ENCODE measurements around the gene MUTYH. TPM values are rescaled to one million over a fixed set of nuclear protein-coding genes. Genes with fewer than 3 reads are reported as not detected.

MUTYH gene
- total and polyA plus RNA-seq, 2 of the 8 experiments (the other 6 are each of a cell fraction or from before 2014, with no cell fraction given): 51.9 to 65.7 TPM

GRCh38 chr1:45364294-45364693, 24.1 kb upstream of the MUTYH start:
- H3K79me1 ChIP-seq (ENCODE audit: low read depth, low read length): no peaks in the 10 kb centered on the region
- H3K18ac ChIP-seq (ENCODE audit: extremely low read depth, low read length): no peak overlapping the region
- no peaks in the 10 kb centered on the region for H3K27me3 ChIP-seq (replicated peaks in 1 of 4; ENCODE audit: control insufficient read depth in 3 of 4, extremely low read depth in 1 of 4, insufficient read depth in 3 of 4, low read length in 3 of 4)
- no peaks in the 10 kb centered on the region for H3K9me3 ChIP-seq (ENCODE audit: insufficient read depth in 2 of 2, low read depth in 1 of 2, low read length in 1 of 2)
- no peak overlapping the region for H4K8ac ChIP-seq (ENCODE audit: extremely low read depth, insufficient read depth, low read length)
- no peak overlapping the region for H3K56ac ChIP-seq (replicated peaks; ENCODE audit: insufficient read length, low read depth, low read length)
- no peak overlapping the region for H3K14ac ChIP-seq (ENCODE audit: insufficient read length)
- no peak overlapping the region for H4K91ac ChIP-seq (replicated peaks; ENCODE audit: insufficient read length, low read length)
- no peaks in the 10 kb centered on the region for H3K23me2 ChIP-seq (ENCODE audit: low read depth, low read length)
- H2BK120ac ChIP-seq (replicated peaks; ENCODE audit: low read depth, low read length): no peak overlapping the region
- H3K27ac ChIP-seq (ENCODE audit: low read depth, low read length): no peak overlapping the region
- peaks cover 2 to 11% (median 8%) of the 10 kb centered on the region in 4 experiments for H3K4me1 ChIP-seq (replicated peaks in 1 of 4; ENCODE audit: control insufficient read depth in 3 of 4, insufficient read depth in 4 of 4, low read length in 3 of 4)
- no peaks in the 10 kb centered on the region for H3K79me2 ChIP-seq (ENCODE audit: control insufficient read depth in 1 of 2, insufficient read depth in 2 of 2, low read length in 2 of 2)
- no peak overlapping the region for H2BK5ac ChIP-seq (ENCODE audit: low read depth, low read length)
- no peak overlapping the region for H2AK5ac ChIP-seq (ENCODE audit: low read depth, low read length)
- no peak overlapping the region for H2BK12ac ChIP-seq (ENCODE audit: low read depth, low read length)
- H2BK15ac ChIP-seq (ENCODE audit: low read length): no peak overlapping the region
- TF ChIP-seq ASH2L (IDR thresholded peaks at IDR 0.05; ENCODE audit: low read length): no peak
- no peak for TF ChIP-seq POLR2AphosphoS5 (IDR thresholded peaks at IDR 0.05; ENCODE audit: low read depth, low read length)
- TF ChIP-seq KDM4A (IDR thresholded peaks at IDR 0.05; ENCODE audit: low read depth, low read length, severe bottlenecking): no peak
- TF ChIP-seq CHD2 (IDR thresholded peaks at IDR 0.05; ENCODE audit: low read length): no peak
- no peak for TF ChIP-seq GTF2F1 (IDR thresholded peaks at IDR 0.05; ENCODE audit: borderline replicate concordance, low read depth, low read length)
- no peak for TF ChIP-seq EZH2 (IDR thresholded peaks at IDR 0.05; ENCODE audit: low read depth, low read length, severe bottlenecking)
- no peak for TF ChIP-seq SP4 (IDR thresholded peaks at IDR 0.05; ENCODE audit: low read length)
- no peak for TF ChIP-seq HDAC2 (IDR thresholded peaks at IDR 0.05; ENCODE audit: borderline replicate concordance in 1 of 2, low read depth in 2 of 2, low read length in 2 of 2)
- no peak overlapping the region for H3K4me2 ChIP-seq (ENCODE audit: insufficient read depth in 1 of 2, low read depth in 2 of 2, low read length in 2 of 2)
- CTCF ChIA-PET (ENCODE audit: partially characterized antibody): interaction anchor here (0.7 to 3.5 kb wide), 5 partner anchors 24 to 345 kb away, joined by 3 to 17 read pairs (median 3); partner anchors contain the start of gene TESK2
- H4K5ac ChIP-seq (ENCODE audit: insufficient read length, low read depth, low read length): no peak overlapping the region
- FAIRE-seq: no peak
- no peak overlapping the region for H3K4me3 ChIP-seq (ENCODE audit: extremely low read depth in 1 of 4, insufficient read depth in 2 of 4, low read depth in 3 of 4, low read length in 4 of 4)
- no peaks in the 10 kb centered on the region for H3K36me3 ChIP-seq (ENCODE audit: control insufficient read depth in 2 of 4, insufficient read depth in 4 of 4, low read length in 3 of 4)
- no peak overlapping the region for H3K9ac ChIP-seq (replicated peaks in 1 of 4; ENCODE audit: extremely low read depth in 1 of 4, low read depth in 3 of 4, low read length in 3 of 4)
- no peak overlapping the region for H3K23ac ChIP-seq (ENCODE audit: insufficient read length)
- DNase-seq (ENCODE audit: low read depth in 1 of 2, low spot score in 2 of 2): no peak
- no peaks in the 10 kb centered on the region for H4K20me1 ChIP-seq (replicated peaks in 1 of 2; ENCODE audit: control insufficient read depth in 1 of 2, insufficient read depth in 2 of 2, low read length in 2 of 2)
- no peak overlapping the region for H2BK20ac ChIP-seq (ENCODE audit: low read length)
- no peak overlapping the region for H3K4ac ChIP-seq (replicated peaks; ENCODE audit: insufficient read length, low read depth, low read length)
- no peak overlapping the region for H2AFZ ChIP-seq (ENCODE audit: low read length)
- WGBS, 2 experiments (ENCODE audit: extremely low coverage in 1 of 2, insufficient coverage in 1 of 2, insufficient read length in 1 of 2, insufficient replicate concordance in 2 of 2, low coverage in 1 of 2, low lambda C conversion rate in 2 of 2, missing lambda C conversion rate in 1 of 2): 91% methylated on average over 2 of the region's 2 CpGs; no CpG with 5 or more reads in 1 of the 2 experiments
- POLR2A ChIA-PET (ENCODE audit: partially characterized antibody): interaction anchor here (2.6 kb wide), 1 partner anchor 24 kb away, joined by 7 read pairs; the partner anchor contains the start of genes MUTYH and TOE1
